ENCODE results near the gene E4F1.
"Not testable (repeated sequence)": the region's sequence is repeated elsewhere in the genome, so short reads cannot be mapped to it uniquely, and the experiment has no call there.

Gene E4F1

GRCh38 chr16:2237493-2238149 is 14.2 kb downstream of the E4F1 start:
- H3K79me2 ChIP-seq (ENCODE audit: control insufficient read depth, insufficient read depth, low read length, unreplicated experiment), result no peaks in the 10 kb centered on the region
- no peaks in the 10 kb centered on the region for H3K27me3 ChIP-seq (ENCODE audit: insufficient read depth, low read length)
- H2AFZ ChIP-seq (ENCODE audit: low read length, unreplicated experiment), result no peak overlapping the region
- H3K27ac ChIP-seq (ENCODE audit: low read depth, low read length), result no peak overlapping the region
- no peak overlapping the region for H3K4me3 ChIP-seq (ENCODE audit: low read depth, low read length)
- H3K4me1 ChIP-seq (ENCODE audit: control insufficient read depth, insufficient read depth, low read length, unreplicated experiment), result peaks cover 3% of the 10 kb centered on the region
- peaks cover 7% of the 10 kb centered on the region; the same call in 1 of the 2 replicates for H3K36me3 ChIP-seq (ENCODE audit: insufficient read depth, low read length)

GRCh38 chr16:2238150-2238837 is 14.9 kb downstream of the E4F1 start:
- H3K4me3 ChIP-seq (ENCODE audit: low read depth, low read length), result no peak overlapping the region
- H3K4me1 ChIP-seq (ENCODE audit: control insufficient read depth, insufficient read depth, low read length, unreplicated experiment), result peaks cover 3% of the 10 kb centered on the region
- no peaks in the 10 kb centered on the region for H3K79me2 ChIP-seq (ENCODE audit: control insufficient read depth, insufficient read depth, low read length, unreplicated experiment)
- H3K36me3 ChIP-seq (ENCODE audit: insufficient read depth, low read length), result peaks cover 7% of the 10 kb centered on the region; the same call in 1 of the 2 replicates
- H3K27ac ChIP-seq (ENCODE audit: low read depth, low read length), result no peak overlapping the region
- H2AFZ ChIP-seq (ENCODE audit: low read length, unreplicated experiment), result no peak overlapping the region
- no peaks in the 10 kb centered on the region for H3K27me3 ChIP-seq (ENCODE audit: insufficient read depth, low read length)

GRCh38 chr16:2238838-2239675 is 15.7 kb downstream of the E4F1 start:
- Histone ChIP-seq H2AFZ (ENCODE audit: low read length, unreplicated experiment) (no peak overlapping the region), H3K27ac (ENCODE audit: low read depth, low read length) (no peak overlapping the region), H3K27me3 (ENCODE audit: insufficient read depth, low read length) (no peaks in the 10 kb centered on the region), H3K79me2 (ENCODE audit: control insufficient read depth, insufficient read depth, low read length, unreplicated experiment) (no peaks in the 10 kb centered on the region), H3K4me3 (ENCODE audit: low read depth, low read length) (no peak overlapping the region), H3K36me3 (ENCODE audit: insufficient read depth, low read length) (peaks cover 4% of the 10 kb centered on the region; the same call in 1 of the 2 replicates), H3K4me1 (ENCODE audit: control insufficient read depth, insufficient read depth, low read length, unreplicated experiment) (peaks cover 3% of the 10 kb centered on the region)

- not testable (repeated sequence) for H3K4me1 ChIP-seq (ENCODE audit: control insufficient read depth, insufficient read depth, low read length, unreplicated experiment); H3K4me3 ChIP-seq (ENCODE audit: low read depth, low read length); H3K27ac ChIP-seq (ENCODE audit: low read depth, low read length); H3K36me3 ChIP-seq (ENCODE audit: insufficient read depth, low read length); H3K79me2 ChIP-seq (ENCODE audit: control insufficient read depth, insufficient read depth, low read length, unreplicated experiment); H2AFZ ChIP-seq (ENCODE audit: low read length, unreplicated experiment); H3K27me3 ChIP-seq (ENCODE audit: insufficient read depth, low read length)
These were observed 16.9 kb downstream of the E4F1 start for GRCh38 chr16:2240331-2240730.

GRCh38 chr16:2242598-2242997 is 19.2 kb downstream of the E4F1 start:
- no peaks in the 10 kb centered on the region for H3K27me3 ChIP-seq (ENCODE audit: insufficient read depth, low read length)
- no peaks in the 10 kb centered on the region for H3K4me1 ChIP-seq (ENCODE audit: control insufficient read depth, insufficient read depth, low read length, unreplicated experiment)
- H3K27ac ChIP-seq (ENCODE audit: low read depth, low read length), result no peak overlapping the region
- no peaks in the 10 kb centered on the region for H3K79me2 ChIP-seq (ENCODE audit: control insufficient read depth, insufficient read depth, low read length, unreplicated experiment)
- no peak overlapping the region for H3K4me3 ChIP-seq (ENCODE audit: low read depth, low read length)
- no peak overlapping the region for H2AFZ ChIP-seq (ENCODE audit: low read length, unreplicated experiment)
- H3K36me3 ChIP-seq (ENCODE audit: insufficient read depth, low read length), result peaks cover 11% of the 10 kb centered on the region; the same call in 1 of the 2 replicates

- Histone ChIP-seq H3K27ac (ENCODE audit: low read depth, low read length) (no peak overlapping the region), H3K27me3 (ENCODE audit: insufficient read depth, low read length) (no peaks in the 10 kb centered on the region), H3K4me3 (ENCODE audit: low read depth, low read length) (no peak overlapping the region), H2AFZ (ENCODE audit: low read length, unreplicated experiment) (no peak overlapping the region), H3K36me3 (ENCODE audit: insufficient read depth, low read length) (peaks cover 11% of the 10 kb centered on the region; the same call in 1 of the 2 replicates), H3K4me1 (ENCODE audit: control insufficient read depth, insufficient read depth, low read length, unreplicated experiment) (no peaks in the 10 kb centered on the region), H3K79me2 (ENCODE audit: control insufficient read depth, insufficient read depth, low read length, unreplicated experiment) (no peaks in the 10 kb centered on the region)
These were observed 19.7 kb downstream of the E4F1 start for GRCh38 chr16:2243031-2243528.

- H3K4me1 ChIP-seq (ENCODE audit: control insufficient read depth, insufficient read depth, low read length, unreplicated experiment), result no peaks in the 10 kb centered on the region
- peaks cover 2% of the 10 kb centered on the region for H3K79me2 ChIP-seq (ENCODE audit: control insufficient read depth, insufficient read depth, low read length, unreplicated experiment)
- no peak overlapping the region for H3K4me3 ChIP-seq (ENCODE audit: low read depth, low read length)
- H2AFZ ChIP-seq (ENCODE audit: low read length, unreplicated experiment), result no peak overlapping the region
- H3K36me3 ChIP-seq (ENCODE audit: insufficient read depth, low read length), result peaks cover 11% of the 10 kb centered on the region; the same call in 1 of the 2 replicates
- no peaks in the 10 kb centered on the region for H3K27me3 ChIP-seq (ENCODE audit: insufficient read depth, low read length)
- no peak overlapping the region for H3K27ac ChIP-seq (ENCODE audit: low read depth, low read length)
These were observed 20.4 kb downstream of the E4F1 start for GRCh38 chr16:2243781-2244180.

- no peaks in the 10 kb centered on the region for H3K27me3 ChIP-seq (ENCODE audit: insufficient read depth, low read length)
- H3K79me2 ChIP-seq (ENCODE audit: control insufficient read depth, insufficient read depth, low read length, unreplicated experiment), result peaks cover 4% of the 10 kb centered on the region
- peaks cover 11% of the 10 kb centered on the region; the same call in 1 of the 2 replicates for H3K36me3 ChIP-seq (ENCODE audit: insufficient read depth, low read length)
- no peaks in the 10 kb centered on the region for H3K4me1 ChIP-seq (ENCODE audit: control insufficient read depth, insufficient read depth, low read length, unreplicated experiment)
- no peak overlapping the region for H3K4me3 ChIP-seq (ENCODE audit: low read depth, low read length)
- H2AFZ ChIP-seq (ENCODE audit: low read length, unreplicated experiment), result no peak overlapping the region
- no peak overlapping the region for H3K27ac ChIP-seq (ENCODE audit: low read depth, low read length)
These were observed 20.9 kb downstream of the E4F1 start for GRCh38 chr16:2244301-2244700.

GRCh38 chr16:2244926-2245795 is 21.8 kb downstream of the E4F1 start:
- no peak overlapping the region for H2AFZ ChIP-seq (ENCODE audit: low read length, unreplicated experiment)
- peaks cover 7% of the 10 kb centered on the region for H3K79me2 ChIP-seq (ENCODE audit: control insufficient read depth, insufficient read depth, low read length, unreplicated experiment)
- H3K4me3 ChIP-seq (ENCODE audit: low read depth, low read length), result no peak overlapping the region
- H3K27ac ChIP-seq (ENCODE audit: low read depth, low read length), result no peak overlapping the region
- peaks cover 1% of the 10 kb centered on the region for H3K4me1 ChIP-seq (ENCODE audit: control insufficient read depth, insufficient read depth, low read length, unreplicated experiment)
- H3K36me3 ChIP-seq (ENCODE audit: insufficient read depth, low read length), result peaks cover 11% of the 10 kb centered on the region; the same call in 1 of the 2 replicates
- no peaks in the 10 kb centered on the region for H3K27me3 ChIP-seq (ENCODE audit: insufficient read depth, low read length)
